GM19025 (cell line): ENCODE measurements around the gene ZNF157.
"Not testable (repeated sequence)": the region's sequence is repeated elsewhere in the genome, so short reads cannot be mapped to it uniquely, and the experiment has no call there.

Source experiments
- ATAC-seq: cut with Tn5 transposase; IDR thresholded peaks from one replicate; pipeline ENCODE4 v1.9.1; 2021; ENCODE audit warnings: mild to moderate bottlenecking, low read depth, moderate library complexity; ENCODE audit not compliant: unreplicated experiment

Gene ZNF157

GRCh38 chrX:47370278-47370677 is at the start of gene ZNF157:
Gene ZNF157, plus strand, starts transcription at chrX:47370578. Its CDS starts 91 bp downstream, at chrX:47370669.
- no peak for ATAC-seq

DNA sequence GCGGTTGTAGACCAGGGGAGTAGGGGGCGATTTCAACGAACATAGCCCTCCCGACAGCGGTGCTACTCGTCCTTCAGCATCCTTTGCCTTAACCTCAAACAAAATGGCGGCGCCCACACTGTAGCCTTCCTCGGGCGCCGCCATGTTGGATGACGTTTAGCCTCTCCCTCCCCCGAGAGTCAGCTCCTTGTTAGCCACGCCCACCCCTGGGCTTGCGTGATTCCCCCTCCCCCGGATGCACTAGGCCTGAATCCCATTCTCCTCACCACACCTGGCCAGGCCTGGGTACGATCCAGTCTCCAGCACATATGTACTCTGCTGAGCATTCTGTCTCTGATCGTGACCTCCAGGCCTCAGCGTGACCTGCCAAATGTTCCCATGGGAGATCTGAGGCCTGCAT is 49.0 kb upstream of the ZNF157 start:
- no peak for ATAC-seq

GRCh38 chrX:47321823-47322371 is 48.5 kb upstream of the ZNF157 start:
- no peak for ATAC-seq

DNA sequence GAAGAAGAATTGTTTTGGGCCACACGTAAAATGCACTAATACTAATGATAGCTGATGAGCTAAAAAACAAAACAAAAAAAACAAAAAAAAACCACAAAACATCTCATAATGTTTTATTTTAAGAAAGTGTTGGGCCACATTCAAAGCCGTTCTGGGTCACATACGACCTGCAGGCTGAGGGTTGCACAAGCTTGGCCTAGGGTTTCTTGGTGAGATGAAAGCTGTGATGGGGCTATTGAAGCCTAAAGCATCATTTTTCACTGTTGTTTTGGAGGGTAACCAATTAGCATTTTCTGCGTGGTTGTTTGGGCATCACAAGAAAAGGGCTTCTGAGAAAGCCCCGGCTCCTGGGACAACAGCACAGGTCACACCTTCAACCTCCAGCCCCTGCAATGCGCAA is 42.5 kb upstream of the ZNF157 start:
- ATAC-seq: no peak

GRCh38 chrX:47332729-47333128 is 37.6 kb upstream of the ZNF157 start:
- ATAC-seq: not testable (repeated sequence)

- no peak for ATAC-seq
Observed at GRCh38 chrX:47351706-47352105, 18.7 kb upstream of the ZNF157 start.

GRCh38 chrX:47358387-47359065 is 11.9 kb upstream of the ZNF157 start:
- ATAC-seq: no peak

DNA sequence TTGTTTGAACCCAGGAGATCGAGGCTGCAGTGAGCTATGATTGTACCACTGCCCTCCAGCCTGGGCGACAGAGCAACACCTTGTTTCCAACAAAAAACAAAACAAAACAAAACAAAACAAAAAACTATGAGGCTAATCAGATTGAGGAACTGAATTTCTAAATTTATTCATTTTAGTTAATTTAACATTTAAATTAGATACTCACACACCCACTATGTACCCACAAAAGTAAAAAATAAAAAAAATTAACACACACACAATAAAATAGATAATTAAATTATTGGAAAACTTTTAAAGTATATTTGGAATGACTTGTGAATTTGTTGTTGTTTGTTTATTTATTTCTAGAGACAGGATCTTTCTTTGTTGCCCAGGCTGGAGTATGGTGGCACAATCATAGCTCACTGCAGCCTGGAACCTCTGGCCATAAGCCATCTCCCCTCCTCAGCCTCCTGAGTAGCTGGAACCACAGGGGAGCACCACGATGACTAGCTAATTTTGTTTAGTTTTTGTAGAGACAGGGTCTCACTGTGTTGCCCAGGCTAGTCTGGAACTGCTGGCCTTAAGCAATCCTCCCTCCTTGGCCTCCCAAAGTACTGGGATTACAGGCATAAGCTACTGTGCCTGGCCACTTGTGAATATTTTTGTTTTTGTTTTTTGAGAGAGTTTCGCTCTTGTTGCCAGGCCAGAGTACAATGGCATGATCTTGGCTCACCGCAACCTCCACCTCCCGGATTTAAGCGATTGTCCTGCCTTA is 9.8 kb upstream of the ZNF157 start:
- no peak for ATAC-seq

DNA sequence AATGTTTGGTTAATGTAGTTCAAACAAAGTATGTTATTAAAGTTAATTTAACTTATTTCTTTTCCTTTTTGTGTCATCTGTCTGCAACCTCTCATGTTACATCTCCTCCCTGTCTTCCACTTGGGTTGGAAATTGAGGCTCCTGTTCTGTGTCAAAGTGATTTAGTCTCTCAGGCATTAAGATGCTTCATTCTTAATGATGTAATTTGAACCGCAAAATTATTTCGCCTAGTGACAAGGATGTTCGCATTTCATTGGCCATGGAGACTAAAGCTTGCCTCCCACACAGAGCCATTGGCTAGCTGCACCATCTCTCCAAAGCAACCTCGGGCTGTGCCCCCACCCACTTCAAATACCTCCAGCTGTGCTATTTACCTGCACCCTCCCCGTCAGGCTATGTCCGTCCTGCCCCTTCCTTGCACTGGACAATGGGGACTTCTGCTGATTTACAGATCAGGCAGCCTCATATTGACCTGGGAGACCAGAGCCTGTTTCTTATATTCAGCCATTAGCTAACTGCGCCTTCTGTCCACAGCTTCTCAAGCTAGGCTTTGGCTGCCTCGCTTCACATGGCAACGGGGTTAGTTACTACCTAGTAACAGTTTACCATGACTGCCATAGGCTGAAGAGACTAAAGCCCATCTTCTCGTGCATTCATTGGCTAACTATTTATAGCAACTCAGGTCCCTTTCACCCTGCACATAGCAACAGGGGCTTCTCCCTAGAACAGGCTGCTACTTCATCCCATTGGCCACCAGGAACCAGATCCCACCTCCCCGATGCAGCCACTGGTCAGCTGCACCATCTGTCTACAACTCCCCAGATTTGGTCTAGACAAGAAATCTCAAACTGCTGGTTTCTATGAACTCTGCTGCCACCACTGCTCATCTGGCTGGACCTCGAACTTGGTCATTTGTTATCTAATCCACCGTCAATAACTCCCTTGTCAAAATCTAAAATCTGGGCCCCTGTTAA is 8.6 kb upstream of the ZNF157 start:
- peak; percentile 83 for ATAC-seq

- no peak for ATAC-seq
Observed at GRCh38 chrX:47366041-47366722, 4.2 kb upstream of the ZNF157 start.

- ATAC-seq: no peak
Observed at GRCh38 chrX:47373198-47373597, 2.8 kb downstream of the ZNF157 start.

DNA sequence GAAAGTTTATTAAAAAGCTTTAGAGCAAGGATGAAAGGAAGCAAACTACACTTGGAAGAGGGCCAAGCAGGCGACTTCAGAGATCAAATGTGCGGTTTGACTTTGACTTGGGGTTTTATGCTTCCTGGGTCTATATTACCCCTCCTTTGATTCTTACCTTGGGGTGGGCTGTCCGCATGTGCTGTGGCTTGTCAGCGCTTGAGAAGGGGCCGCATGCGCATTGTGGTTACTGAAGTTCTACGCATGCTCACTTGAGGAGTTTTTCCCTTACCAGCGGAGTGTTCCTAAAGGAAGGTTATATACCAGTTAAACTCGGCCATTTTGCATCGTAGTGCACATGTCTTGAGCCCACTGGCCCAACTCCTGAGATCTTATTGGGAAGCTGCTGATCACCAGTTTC is 9.9 kb downstream of the ZNF157 start:
- ATAC-seq: no peak

DNA sequence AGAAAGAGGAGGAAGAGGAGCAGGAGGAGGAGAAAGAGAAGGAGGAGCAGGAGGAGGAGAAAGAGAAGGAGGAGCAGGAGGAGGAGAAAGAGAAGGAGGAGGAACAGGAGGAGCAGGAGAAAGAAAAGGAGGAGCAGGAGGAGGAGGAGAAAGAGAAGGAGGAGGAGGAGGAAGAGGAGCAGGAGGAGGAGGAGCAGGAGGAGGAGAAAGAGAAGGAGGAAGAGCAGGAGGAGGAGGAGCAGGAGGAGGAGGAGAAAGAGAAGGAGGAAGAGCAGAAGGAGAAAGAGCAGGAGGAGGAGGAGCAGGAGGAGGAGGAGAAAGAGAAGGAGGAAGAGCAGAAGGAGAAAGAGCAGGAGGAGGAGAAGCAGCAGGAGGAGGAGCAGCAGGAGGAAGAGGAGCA is 10.5 kb downstream of the ZNF157 start:
- not testable (repeated sequence) for ATAC-seq

DNA sequence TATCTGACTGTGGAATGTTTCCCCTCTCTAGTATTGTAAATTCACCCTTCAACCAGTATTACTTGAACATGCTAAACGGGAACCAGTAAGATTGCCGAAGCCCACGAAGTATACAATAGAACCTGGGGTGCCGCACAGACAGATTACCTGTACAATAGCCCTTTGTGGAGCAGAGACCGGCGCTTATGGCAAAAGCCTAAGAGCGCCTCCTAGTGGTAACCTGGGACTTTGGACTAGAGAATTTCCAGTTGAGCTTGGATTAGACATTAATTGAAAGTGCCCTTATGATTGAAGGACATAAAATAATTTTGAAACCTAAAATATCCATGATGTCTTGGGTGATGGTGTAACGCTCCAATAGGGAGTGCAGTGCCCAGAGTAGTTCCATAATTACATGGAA is 14.1 kb downstream of the ZNF157 start:
- ATAC-seq: no peak

- no peak for ATAC-seq
Observed at GRCh38 chrX:47390780-47391179, 20.4 kb downstream of the ZNF157 start.

DNA sequence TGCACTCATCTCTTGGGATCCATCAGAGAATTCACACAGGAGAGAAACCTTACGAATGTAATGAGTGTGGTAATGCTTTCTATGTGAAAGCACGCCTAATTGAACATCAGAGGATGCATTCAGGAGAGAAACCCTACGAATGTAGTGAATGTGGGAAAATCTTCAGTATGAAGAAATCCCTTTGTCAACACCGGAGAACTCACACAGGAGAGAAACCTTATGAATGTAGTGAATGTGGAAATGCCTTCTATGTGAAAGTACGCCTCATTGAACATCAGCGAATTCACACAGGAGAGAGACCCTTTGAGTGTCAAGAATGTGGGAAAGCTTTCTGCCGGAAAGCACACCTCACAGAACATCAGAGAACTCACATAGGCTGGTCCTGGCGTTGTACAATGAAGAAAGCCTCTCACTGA is 42.8 kb downstream of the ZNF157 start:
- no peak for ATAC-seq

GRCh38 chrX:47420265-47420664 is 49.9 kb downstream of the ZNF157 start:
- ATAC-seq: no peak

DNA sequence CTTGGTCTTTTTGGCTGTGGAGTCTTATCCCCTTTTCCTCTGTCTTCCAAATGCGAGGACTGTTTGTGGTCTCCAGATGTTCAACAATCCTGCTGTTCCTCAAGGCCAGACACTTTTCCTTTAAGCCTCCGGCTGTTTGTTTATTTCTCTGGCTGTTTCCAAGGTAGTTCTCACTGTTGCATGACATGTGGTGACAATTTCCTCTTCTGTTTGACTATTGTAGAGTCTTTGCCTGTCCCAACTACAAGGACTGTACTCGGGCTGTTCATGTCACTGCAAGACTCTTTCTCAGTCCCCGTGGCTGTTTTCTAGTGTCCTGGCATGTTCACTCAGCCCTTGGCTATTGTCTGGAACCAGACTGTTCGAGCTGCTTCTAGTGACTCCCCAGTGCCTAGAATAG is 50.6 kb downstream of the ZNF157 start:
- ATAC-seq: no peak

DNA sequence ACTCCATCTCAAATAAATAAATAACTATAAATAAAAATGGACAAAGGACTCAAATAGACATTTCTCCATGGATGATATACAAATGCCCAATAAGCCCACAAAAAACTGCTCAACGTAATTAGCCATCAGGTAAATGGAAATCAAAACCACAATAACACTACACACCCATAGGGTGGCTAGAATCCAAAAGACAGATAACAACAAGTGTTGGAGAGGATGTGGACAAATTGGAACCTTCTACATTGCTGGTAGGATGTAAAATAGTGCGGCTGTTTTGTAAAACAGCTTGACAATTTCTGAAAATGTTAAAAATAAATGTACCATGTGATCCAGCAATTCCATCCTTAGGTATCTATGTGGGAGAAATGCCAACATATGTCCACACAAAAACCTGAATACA is 52.1 kb downstream of the ZNF157 start:
- no peak for ATAC-seq

- ATAC-seq: no peak
Observed at GRCh38 chrX:47430925-47431324, 60.5 kb downstream of the ZNF157 start.
